Suprapubic skin (tissue), 4 donors: ENCODE data around the gene STARD13.

Experiments
- EP300 ChIP-seq: sonication (generic); formaldehyde crosslinking; IDR thresholded peaks from one replicate; pipeline ENCODE4 v1.6.1; 2017; ENCODE audit warnings: antibody characterized with exemption
- POLR2A ChIP-seq, 2 donors: fragments of 450-650 bp; IDR thresholded peaks; one replicate each; pipeline ENCODE4 v1.6.1; 2017; ENCODE audit warnings: antibody characterized with exemption in 2 of 2, mild to moderate bottlenecking in 2 of 2, moderate library complexity in 2 of 2
- POLR2AphosphoS5 ChIP-seq, 3 donors: sonication (generic); formaldehyde crosslinking; IDR thresholded peaks; one replicate each; pipeline ENCODE4 v1.6.1; 2017; ENCODE audit warnings: antibody characterized with exemption in 3 of 3
- TF ChIP-seq, protein P1 (sequence below), 2 donors: fragments of 200-600 bp in 1 of 2; fragments of 450-650 bp in 1 of 2; sonication (generic) in 1 of 2; IDR thresholded peaks; one replicate each; pipeline ENCODE4 v1.5.1; 2016 to 2019; ENCODE audit warnings: antibody characterized with exemption in 2 of 2, mild to moderate bottlenecking in 1 of 2, moderate library complexity in 1 of 2

DNA sequence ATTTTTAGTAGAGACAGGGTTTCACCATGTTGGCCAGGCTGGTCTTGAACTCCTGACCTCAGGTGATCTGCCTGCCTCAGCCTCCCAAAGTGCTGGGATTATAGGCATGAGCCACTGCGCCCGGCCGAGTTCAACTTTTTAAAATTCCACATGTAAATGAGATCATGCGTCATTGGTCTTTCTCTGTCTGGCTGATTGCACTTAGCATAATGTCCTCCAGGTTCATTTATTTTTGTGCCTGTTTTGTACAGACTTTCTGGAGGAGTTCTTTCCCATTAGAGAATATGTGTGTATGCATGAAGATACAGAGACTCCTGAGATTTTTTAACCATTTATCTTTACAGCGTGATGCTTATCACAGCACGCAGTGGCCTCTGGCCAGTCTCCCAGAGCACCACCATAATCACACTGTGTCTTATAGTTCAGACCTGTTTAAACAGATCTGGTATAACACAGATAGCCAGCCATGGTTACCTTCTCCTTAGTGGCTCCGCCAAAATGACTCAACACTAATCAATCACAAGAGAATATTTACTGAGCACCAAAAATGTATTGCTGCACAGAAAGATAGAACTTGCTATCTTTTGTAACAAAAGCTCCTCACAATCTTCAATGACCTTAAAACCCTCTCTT lies 11.4 kb upstream of the STARD13 start:
- TF ChIP-seq POLR2A (IDR thresholded peaks at IDR 0.05), result no peak
- TF ChIP-seq, protein P1, sequence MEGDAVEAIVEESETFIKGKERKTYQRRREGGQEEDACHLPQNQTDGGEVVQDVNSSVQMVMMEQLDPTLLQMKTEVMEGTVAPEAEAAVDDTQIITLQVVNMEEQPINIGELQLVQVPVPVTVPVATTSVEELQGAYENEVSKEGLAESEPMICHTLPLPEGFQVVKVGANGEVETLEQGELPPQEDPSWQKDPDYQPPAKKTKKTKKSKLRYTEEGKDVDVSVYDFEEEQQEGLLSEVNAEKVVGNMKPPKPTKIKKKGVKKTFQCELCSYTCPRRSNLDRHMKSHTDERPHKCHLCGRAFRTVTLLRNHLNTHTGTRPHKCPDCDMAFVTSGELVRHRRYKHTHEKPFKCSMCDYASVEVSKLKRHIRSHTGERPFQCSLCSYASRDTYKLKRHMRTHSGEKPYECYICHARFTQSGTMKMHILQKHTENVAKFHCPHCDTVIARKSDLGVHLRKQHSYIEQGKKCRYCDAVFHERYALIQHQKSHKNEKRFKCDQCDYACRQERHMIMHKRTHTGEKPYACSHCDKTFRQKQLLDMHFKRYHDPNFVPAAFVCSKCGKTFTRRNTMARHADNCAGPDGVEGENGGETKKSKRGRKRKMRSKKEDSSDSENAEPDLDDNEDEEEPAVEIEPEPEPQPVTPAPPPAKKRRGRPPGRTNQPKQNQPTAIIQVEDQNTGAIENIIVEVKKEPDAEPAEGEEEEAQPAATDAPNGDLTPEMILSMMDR (IDR thresholded peaks at IDR 0.05), result no peak
- no peak for TF ChIP-seq EP300
- no peak for TF ChIP-seq POLR2AphosphoS5 (IDR thresholded peaks at IDR 0.05)
